Stimulated activated CD8-positive, alpha-beta memory T cell treated with anti-CD3 and anti-CD28 coated beads, Interleukin-7, amount 100 ng/mL, for 48 hours (primary cell): ENCODE measurements around the gene CTSH.
A peak's percentile ranks its signal among the peaks of the same experiment; 100 is the strongest.
"Not testable (repeated sequence)": the region's sequence is repeated elsewhere in the genome, so short reads cannot be mapped to it uniquely, and the experiment has no call there.

ENCODE experiments used
- DNase-seq, 2 donors: peaks; one replicate each; pipeline ENCODE4 v3.0.0-alpha.2; 2020; ENCODE audit warnings: low read depth in 1 of 2; ENCODE audit errors: extremely low read depth in 1 of 2

Gene CTSH

GRCh38 chr15:78898540-78898939 is 46.3 kb downstream of the CTSH start:
- DNase-seq: no peak

DNA sequence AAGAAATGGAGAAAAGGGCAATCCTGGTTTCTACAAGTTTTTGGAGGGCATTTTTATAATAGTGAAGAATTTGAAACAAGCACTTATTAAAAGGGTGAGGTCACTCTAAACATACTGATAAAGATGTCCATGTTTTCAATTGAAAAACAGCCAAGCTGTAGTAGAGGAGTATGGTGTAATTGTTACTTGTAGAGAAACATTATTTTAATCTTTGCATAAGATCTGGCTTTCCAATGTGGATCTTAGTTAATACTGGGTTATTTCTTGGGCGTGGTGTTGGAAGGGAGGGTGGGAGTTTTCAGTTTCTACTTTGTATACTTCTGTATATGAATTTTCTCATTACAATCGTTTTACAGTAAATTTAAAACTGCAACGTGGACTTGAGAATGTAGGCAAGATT is 49.4 kb downstream of the CTSH start:
- no peak for DNase-seq

GRCh38 chr15:78893538-78893937 is 51.3 kb downstream of the CTSH start:
- DNase-seq: no peak

GRCh38 chr15:78889000-78889399 is 55.8 kb downstream of the CTSH start:
- no peak for DNase-seq

- DNase-seq: no peak
Measured at GRCh38 chr15:78881681-78882080, 63.2 kb downstream of the CTSH start.

DNA sequence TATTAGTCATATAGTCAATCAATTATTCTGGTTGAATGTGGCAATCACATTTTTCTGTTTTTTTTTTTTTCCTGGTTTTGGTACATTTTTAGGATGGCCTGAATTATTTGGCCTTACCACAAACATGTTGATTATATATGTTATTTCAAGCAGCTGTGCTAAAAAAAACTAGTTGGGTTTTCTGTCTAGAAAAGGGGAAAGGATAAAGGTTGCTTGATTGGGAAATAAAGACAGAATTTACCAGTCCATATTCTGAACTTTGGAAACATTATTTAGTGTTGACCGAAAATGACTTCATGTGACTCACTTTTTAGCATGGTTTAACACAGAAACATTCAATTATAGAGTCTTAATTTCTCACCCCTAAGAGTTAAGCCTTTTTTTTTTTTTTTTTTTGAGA is 64.0 kb downstream of the CTSH start:
- no peak for DNase-seq

DNA sequence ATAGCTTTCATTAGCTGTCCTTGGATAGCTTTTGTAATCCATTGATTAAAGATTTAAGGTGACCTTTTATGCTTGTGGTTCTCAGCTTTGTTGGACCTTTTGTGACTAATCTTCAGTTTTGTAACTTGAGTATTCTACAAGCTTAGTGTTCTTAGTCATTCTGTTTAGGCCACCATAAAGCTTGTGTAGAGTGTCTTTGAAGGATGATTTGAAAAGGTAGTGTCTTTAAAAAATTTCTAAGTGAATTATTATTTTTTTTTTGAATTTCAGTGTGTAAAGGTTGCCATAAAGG is 64.7 kb downstream of the CTSH start:
- DNase-seq: no peak

- no peak for DNase-seq
Measured at GRCh38 chr15:78879517-78880241, 65.2 kb downstream of the CTSH start.

DNA sequence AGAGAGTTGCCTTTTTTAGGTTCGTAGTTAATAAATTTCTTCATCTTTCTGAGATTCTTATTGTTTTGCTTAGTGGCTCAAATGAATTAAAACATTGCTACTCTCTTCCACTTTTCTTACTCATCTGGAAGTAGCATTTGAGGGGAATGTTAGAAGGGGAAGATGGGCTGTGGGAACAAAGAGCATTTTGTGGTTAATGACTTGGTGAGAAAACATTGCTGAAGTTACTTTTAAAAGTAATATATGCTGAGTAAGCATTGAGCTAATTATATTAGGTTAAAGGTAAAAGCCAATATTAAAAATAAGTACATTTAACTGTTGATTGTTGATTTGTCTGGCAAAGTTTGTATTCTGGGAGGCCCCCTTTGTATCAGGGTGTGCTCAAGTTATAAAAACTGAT is 66.5 kb downstream of the CTSH start:
- no peak for DNase-seq

GRCh38 chr15:78876954-78877353 is 67.9 kb downstream of the CTSH start:
- not testable (repeated sequence) for DNase-seq

GRCh38 chr15:78875107-78875914 is 69.5 kb downstream of the CTSH start:
- DNase-seq: no peak

- no peak for DNase-seq
Measured at GRCh38 chr15:78873793-78874765, 70.8 kb downstream of the CTSH start.

- peak; percentile 77 to 88 for DNase-seq
Measured at GRCh38 chr15:78872972-78873792, 71.7 kb downstream of the CTSH start.

GRCh38 chr15:78872155-78872971 is 72.5 kb downstream of the CTSH start, which contains the start of gene MORF4L1:
Gene MORF4L1, plus strand, starts transcription at chr15:78872890. Its CDS starts 128 bp downstream, at chr15:78873018.
- peak; percentile 93 to 96 for DNase-seq

GRCh38 chr15:78871483-78872127 is 73.2 kb downstream of the CTSH start:
- DNase-seq: not testable (repeated sequence)
